ENCODE measurements around the gene KSR1.

The KSR1 gene

GRCh38 chr17:27512511-27513346 lies 56.5 kb downstream of the KSR1 start:
- FAIRE-seq (no peak), DNase-seq (ENCODE audit: insufficient read length, low spot score) (no peak)

GRCh38 chr17:27513849-27514248 lies 57.6 kb downstream of the KSR1 start:
- FAIRE-seq (no peak), DNase-seq (ENCODE audit: insufficient read length, low spot score) (no peak)

- peak; percentile 69 for FAIRE-seq
Observed at GRCh38 chr17:27514595-27515413, 58.6 kb downstream of the KSR1 start.

GRCh38 chr17:27518048-27518447 lies 61.8 kb downstream of the KSR1 start:
- no peak for FAIRE-seq
- DNase-seq (ENCODE audit: insufficient read length, low spot score) = no peak

More at GRCh38 chr17:27514595-27515413, 58.6 kb downstream of the KSR1 start:
- no peak for DNase-seq (ENCODE audit: insufficient read length, low spot score)

- FAIRE-seq (no peak), DNase-seq (ENCODE audit: insufficient read length, low spot score) (no peak)
Observed at GRCh38 chr17:27518545-27519521, 62.6 kb downstream of the KSR1 start.

GRCh38 chr17:27519550-27519949 lies 63.3 kb downstream of the KSR1 start:
- DNase-seq (ENCODE audit: insufficient read length, low spot score) = no peak
- FAIRE-seq = peak; percentile 8

GRCh38 chr17:27520491-27521185 lies 64.4 kb downstream of the KSR1 start:
- DNase-seq (ENCODE audit: insufficient read length, low spot score) (no peak), FAIRE-seq (no peak)

GRCh38 chr17:27521281-27522027 lies 65.2 kb downstream of the KSR1 start:
- DNase-seq (ENCODE audit: insufficient read length, low spot score) = no peak
- FAIRE-seq = no peak

- DNase-seq (ENCODE audit: insufficient read length, low spot score) = no peak
- FAIRE-seq = no peak
Observed at GRCh38 chr17:27522028-27522635, 65.9 kb downstream of the KSR1 start.

- FAIRE-seq = no peak
Observed at GRCh38 chr17:27523712-27524111, 67.5 kb downstream of the KSR1 start.

GRCh38 chr17:27524594-27524993 lies 68.3 kb downstream of the KSR1 start:
- DNase-seq (ENCODE audit: insufficient read length, low spot score) (no peak), FAIRE-seq (no peak)

More at GRCh38 chr17:27523712-27524111, 67.5 kb downstream of the KSR1 start:
- no peak for DNase-seq (ENCODE audit: insufficient read length, low spot score)

GRCh38 chr17:27525316-27525715 lies 69.1 kb downstream of the KSR1 start:
- DNase-seq (ENCODE audit: insufficient read length, low spot score) (no peak), FAIRE-seq (no peak)

GRCh38 chr17:27525836-27526603 lies 69.8 kb downstream of the KSR1 start:
- FAIRE-seq (no peak), DNase-seq (ENCODE audit: insufficient read length, low spot score) (no peak)

GRCh38 chr17:27526604-27527002 lies 70.4 kb downstream of the KSR1 start:
- FAIRE-seq = peak; percentile 89
- DNase-seq (ENCODE audit: insufficient read length, low spot score) = no peak

- FAIRE-seq (peak; percentile 23), DNase-seq (ENCODE audit: insufficient read length, low spot score) (no peak)
Observed at GRCh38 chr17:27529230-27529796, 73.1 kb downstream of the KSR1 start.

GRCh38 chr17:27530764-27531391 lies 74.6 kb downstream of the KSR1 start:
- DNase-seq (ENCODE audit: insufficient read length, low spot score) (no peak), FAIRE-seq (peak; percentile 56)

GRCh38 chr17:27531469-27531961 lies 75.3 kb downstream of the KSR1 start:
- DNase-seq (ENCODE audit: insufficient read length, low spot score) (no peak), FAIRE-seq (no peak)

Data from GM19239 (cell line).